ENCODE data around the gene BAHCC1.
"Not testable (repeated sequence)": the region's sequence is repeated elsewhere in the genome, so short reads cannot be mapped to it uniquely, and the experiment has no call there.

Gene BAHCC1

DNA sequence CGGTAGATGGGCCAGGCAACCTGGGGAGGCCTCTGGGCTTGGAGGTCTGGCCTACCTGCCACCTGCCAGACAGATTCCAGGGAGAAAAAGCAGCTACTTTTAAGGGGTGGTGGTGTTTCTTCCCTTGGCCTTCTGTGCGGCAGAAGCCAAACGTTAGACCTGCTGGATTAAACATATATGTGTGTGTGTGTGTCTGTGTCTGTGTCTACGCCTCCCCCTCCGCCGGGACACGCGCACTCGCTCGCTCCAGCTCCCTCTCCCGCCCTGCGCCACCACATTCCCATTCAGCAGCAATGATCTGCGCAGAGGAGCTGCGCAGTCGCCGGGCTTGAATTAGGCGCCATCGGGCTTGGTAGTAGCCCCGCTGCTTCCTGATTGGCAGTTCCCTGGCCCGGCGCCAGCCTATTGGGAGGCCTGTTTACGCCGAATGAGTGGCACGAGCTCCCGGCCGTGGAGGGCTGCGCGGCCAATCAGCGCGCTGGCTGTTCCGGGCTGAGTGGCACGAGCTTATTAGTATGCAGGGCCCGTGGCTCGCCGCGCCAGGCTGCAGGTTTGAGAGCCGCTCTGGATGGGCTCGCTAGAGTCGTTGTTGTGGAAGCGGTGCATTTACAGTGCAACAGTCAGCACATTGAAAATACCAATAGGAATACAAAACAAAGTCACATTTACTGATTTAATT lies at the start of gene BAHCC1:
Gene BAHCC1, plus strand, starts transcription at position 537 of the 679 bp plus-strand sequence. CDS start 4,283 bp downstream, outside the sequence.
- DNase-seq = no peak

DNA sequence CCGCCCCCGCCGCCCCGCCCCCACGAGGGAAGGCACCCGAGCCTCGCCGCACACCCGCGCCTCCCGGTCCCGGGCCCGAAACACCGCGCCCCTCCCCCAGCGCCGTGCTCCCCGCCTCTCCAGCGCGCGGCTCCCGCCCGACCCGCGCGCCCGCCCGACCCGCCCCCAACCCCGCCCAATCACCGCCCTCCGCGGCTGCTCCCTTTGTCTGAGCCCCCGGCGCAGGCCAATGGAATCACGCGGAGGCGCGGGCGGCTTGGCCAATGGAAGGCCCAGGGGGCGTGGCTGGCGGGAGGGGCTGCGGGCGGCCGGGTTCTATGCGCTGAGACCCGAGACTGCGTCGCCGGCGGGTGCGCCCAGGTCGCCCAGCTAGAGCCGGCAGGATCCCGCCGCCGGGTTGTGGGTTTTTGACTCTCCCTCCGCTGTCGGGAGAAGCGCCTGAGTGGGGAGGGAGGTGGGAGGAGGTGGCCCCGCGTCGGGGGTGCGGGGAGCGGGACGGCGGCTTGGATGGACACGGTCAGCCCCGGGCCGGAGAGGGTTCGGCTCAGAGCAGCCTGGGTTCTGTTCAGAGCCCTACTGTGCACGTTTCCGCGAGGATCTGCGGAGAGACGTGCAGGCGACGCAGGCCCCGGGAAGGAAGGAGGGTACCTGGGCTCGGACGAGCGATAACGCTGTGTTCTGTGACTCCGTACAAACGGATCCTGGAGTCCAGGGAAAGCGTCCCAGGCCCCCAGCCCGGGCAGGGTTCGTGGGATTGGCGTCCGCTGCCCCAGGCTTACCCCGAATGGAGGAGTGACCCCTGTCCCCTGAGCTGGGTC lies 49.0 kb upstream of the BAHCC1 start:
- peak; percentile 91 to 95 for DNase-seq

DNA sequence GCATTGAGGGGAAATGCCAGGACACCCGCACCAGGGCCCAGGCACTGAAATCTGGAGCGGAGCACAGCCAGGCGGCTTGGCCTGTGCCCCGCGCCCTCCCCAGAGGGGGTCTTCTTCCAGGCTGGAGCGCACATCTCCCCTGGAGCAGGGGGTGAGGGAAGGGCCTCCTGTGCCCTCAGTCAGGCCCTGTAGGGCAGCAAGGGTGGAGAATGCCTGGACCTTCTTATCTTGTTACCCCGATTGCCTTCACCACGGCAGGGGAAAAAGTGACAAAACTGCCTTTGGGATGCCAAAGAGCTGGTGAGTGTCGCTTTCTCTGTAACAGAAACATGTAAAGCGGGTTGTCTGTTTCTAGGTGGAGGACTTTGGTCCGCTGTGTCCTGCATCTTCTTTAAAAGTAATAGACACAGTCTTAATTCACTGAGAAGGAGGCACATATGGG lies 48.3 kb upstream of the BAHCC1 start:
- DNase-seq = no peak

DNA sequence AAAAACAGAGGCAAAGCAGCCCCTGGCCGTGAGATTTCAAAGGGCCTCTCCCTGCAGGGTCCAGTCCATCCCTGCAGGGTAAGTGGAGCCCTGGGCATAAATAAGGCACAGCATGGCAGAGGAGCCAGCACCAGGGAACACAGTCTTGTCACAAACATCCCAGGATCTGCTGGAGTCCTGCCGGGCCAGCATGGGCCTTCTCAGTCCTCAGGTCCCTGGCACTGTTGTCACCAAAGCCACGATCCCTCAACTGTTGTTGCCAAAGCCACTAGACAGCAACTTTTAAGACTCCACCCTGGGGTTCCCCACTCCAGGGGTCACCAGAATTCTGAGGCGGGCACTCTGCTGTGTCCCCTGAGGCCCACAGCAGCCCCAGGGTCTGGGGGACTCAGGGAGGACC lies 47.8 kb upstream of the BAHCC1 start:
- DNase-seq = no peak

DNA sequence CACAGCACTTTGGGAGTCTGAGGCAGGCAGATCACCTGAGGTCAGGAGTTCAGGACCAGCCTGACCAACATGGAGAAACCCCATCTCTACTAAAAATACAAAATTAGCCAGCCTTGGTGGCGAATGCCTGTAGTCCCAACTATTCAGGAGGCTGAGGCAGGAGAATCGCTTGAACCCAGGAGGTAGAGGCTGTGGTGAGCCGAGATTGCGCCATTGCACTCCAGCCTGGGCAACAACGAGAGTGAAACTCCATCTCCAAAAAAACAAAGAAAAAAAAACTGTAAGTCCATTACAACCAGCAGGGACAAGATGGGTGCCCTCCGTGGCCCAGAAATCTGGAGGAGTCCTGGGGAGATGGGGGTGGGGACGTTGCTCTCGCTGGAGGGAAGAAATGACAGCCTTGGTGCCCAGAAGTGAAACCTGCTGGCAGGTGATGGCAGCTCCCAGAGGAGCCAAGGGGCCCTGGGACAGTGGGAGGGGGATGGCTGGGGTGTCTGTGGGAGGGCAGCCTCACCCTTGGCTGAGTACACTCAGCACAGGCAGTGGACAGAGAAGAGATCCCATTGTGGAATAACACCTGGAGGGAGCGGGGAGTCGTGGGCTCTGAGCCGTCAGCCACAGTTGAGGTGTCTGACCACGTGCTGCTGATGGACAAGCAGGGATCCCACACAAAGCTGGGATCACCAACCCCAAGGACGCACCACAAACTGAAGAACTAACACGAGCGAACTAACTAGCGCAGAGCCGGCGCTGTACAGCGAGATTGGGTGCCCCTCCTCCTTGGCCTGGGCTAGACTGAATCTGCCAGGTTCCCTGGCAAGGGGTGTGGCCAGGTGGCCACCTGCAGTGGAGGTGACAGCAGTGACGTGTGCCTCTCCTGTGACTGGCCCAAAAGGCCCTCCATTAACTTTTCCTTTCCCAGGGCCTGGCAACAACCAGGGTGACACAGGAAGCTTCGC lies 46.9 kb upstream of the BAHCC1 start:
- no peak for DNase-seq

DNA sequence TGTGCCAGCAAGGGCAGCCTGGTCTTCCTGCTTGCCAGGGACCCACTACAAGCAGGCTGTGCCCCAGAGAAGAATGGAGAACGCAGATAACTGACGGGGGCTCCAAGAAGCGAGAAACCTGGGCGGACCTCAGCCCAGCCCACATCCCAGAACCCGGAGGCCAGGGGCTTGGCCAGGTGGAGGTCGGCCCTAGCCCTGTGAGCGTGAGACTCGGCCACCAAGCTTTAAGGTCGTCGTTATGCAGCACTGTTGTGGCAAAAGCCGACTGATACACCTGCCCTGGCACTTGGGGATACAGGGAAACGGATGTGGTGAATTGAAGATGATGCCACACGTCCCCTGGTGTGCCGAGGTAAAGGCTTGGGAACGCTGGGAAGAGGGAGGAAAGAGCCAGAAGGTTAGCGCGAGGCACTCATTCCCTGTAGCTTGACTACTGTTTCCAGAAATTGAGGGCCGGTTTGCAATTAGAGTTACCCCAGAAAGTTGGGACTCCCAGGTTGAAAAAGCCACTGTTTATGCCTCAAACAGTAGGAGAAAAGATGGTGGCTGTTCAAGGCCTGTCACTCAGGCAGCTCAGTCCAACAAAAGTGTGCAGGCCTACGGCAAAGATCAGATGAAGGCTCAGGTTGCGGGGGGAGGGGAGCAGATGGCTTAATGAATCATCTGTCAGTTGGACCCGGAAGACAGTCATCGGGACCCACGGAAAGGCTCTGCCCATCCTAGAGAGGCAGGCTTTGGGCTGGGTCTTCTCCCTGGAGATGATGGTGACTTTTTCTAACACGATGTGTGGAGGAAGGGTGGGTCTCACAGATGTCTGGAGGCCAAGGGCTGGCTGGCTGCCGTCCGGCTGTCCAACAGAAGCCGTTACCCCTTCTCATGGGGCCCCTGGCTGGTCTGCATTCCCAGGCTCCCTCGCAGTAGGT lies 45.6 kb upstream of the BAHCC1 start:
- no peak for DNase-seq

DNA sequence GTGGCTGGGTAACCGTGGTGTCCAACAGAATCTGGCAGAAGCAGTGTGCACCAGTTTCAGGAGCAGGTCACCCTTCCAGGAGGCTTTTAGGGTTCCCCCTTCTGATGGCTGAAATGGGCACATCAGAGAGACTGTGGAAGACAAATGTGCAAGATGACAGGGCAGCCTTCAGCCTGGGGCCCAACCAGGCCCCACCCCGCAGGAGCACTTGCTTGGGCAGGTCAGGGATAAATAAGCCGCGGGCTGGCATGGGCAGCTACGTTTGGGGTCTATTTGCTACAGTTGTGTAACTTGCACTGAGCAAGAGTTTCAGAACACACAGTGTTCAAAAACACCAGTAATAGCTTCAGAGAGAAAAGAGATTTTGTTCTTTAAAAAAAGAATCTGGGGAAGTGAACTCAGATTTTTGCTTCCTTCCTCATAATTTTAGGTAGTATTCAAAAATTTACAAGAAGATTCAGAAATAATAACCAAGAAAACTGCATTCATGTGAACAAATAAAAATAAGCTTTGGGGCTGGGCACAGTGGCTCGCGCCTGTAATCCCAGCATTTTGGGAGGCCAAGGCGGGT lies 44.9 kb upstream of the BAHCC1 start:
- no peak for DNase-seq

DNA sequence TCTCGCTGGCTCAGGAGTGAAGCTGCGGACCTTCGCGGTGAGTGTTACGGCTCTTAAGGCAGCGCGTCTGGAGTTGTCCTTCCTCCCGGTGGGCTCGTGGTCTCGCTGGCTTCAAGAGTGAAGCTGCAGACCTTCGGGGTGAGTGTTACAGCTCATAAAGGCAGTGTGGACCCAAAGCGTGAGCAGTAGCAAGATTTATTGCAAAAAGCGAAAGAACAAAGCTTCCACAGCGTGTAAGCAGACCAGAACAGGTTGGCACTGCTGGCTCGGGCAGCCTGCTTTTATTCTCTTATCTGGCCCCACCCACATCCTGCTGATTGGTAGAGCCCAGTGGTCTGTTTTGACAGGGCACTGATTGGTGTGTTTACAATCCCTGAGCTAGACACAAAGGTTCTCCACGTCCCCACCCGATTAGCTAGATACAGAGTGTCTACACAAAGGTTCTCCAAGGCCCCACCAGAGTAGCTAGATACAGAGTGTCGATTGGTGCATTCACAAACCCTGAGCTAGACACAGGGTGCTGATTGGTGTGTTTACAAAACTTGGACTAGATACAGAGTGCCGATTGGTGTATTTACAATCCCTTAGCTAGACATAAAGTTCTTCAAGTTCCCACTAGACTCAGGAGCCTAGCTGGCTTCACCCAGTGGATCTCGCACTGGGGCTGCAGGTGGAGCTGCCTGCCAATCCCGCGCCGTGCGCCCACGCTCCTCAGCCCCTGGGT lies 43.8 kb upstream of the BAHCC1 start:
- DNase-seq = not testable (repeated sequence)

DNA sequence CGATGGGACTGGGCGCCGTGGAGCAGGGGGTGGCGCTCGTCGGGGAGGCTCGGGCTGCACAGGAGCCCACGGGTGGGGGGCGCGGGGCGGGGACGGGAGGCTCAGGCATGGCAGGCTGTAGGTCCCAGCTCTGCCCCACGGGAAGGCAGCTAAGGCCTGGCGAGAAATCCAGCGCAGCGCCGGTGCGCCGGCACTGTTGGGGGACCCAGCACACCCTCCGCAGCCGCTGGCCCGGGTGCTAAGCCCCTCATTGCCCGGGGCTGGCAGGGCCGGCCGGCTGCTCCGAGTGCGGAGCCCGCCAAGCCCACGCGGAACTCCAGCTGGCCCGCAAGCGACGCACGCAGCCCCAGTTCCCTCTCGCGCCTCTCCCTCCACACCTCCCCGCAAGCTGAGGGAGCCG lies 43.2 kb upstream of the BAHCC1 start:
- not testable (repeated sequence) for DNase-seq

DNA sequence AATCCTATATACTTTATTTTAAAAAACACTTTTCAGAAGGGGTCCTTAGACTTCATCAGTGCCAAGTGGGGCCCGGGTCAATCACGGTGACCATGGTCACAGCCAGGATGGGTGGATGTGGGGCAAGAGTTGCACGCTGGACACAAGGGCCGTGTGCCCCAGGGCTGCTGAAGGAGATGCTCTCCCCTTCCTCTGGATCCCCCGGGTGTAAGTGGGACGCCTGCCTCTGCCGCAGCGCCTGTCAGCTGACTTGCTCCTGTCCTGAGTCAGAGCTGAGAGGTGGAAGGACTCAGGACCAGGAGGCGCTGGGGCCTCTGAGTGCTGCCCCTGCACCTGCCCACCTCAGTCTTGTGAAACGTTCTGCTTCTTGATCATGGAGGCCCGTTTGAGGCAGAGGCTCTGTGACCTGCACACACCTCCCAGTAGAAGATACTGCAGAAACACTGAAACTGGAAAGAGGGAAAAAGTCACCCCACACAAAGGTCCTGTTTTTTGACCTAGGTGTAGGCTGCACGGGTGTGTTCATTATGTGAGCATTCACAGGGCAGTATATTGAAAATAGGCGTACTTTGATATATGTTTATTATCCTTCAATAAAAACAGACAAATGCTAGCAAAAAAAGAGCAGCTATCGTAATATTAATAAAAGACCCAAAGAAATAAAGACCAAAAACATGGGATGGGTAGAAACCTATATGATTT lies 40.9 kb upstream of the BAHCC1 start:
- DNase-seq = no peak

DNA sequence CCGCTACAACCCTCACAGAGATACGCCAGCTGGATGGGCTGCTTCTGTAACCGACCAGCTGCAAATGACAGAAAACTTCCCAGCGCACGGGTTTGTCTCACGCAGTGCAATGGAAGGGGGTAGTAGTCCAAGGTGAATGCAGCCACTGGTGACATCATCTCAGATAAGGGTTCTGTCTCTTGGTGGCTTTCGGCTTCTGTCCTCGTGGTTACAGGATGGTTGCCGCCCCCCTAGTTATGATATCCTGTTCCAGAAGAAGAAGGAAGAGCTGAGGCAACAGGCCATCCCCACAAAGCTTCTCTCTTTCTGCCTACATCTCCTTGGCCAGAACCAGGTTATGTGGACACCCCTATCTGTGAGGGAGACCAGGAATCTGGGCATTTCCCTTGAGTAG lies 40.3 kb upstream of the BAHCC1 start:
- DNase-seq = no peak

DNA sequence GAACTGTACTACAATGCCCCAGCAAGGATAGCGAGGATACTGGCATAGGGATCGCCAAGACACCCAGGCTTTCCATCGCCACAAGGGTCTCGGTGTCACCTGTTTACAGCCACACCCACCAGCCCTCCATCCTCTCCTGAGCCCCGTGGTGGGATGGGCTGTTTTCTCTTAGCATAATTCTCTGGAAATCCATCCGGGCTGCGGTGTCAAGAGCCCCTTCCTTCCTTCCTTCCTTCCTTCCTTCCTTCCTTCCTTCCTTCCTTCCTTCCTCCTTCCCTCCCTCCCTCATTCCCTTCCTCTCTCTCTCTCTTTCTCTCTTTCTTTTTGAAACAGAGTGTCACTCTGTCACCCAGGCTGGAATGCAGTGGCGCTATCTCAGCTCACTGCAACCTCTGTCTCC lies 36.0 kb upstream of the BAHCC1 start:
- no peak for DNase-seq

DNA sequence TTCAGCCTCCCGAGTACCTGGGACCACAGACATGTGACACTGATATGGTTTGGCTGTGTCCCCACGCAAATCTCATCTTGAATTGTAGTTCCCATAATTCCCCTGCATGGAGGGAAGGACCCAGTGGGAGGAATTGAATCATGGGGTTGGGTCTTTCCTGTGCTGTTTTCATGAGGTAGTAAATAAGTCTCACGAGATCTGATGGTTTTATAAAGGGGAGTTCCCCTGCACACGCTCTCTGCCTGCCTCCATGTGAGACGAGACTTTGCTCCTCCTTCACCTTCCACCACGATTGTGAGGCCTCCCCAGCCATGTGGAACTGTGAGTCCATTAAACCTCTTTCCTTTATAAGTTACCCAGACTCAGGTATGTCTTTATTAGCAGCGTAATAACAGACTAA lies 33.3 kb upstream of the BAHCC1 start:
- DNase-seq = not testable (repeated sequence)

DNA sequence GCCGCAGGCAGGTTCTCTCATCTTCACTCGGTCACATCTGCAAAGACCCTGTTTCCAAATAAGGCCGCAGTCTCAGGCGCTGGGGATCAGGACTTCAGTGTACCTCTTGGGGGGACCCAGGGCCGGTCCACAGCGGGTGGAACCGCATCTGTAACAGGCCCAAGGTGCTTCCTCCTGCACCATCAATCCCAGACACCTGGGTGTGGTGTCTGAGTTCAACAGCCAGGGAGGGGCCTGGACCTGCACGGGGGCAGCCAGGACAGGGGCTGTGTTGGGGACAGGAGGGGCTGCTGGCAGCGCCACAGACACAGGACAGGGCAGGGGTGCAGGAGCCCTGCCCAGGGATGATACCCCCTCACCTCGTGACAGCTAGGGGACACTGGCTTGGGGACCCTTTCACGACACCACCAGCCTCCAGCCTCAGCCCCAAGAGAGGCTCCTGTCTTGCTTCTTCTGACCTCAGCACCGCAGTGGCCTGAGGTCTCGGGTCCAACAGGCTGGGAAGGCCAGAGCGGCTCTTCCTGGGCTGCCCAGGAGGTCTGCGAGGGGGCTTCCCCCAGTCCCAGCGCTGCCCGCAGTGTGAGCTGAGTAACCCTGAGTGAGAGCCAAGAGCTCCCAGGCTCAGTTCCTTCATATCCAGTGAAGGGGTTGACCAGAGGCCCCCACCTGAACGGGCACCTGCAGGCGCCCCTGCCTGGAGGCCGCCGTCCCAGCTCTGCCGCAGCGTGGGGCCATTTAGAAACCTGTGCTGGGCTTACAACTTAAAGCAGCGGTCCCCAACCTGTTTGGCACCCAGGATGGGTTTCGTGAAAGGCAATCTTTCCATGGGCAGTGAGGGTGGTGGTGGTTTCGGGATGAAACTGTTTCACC lies 30.7 kb upstream of the BAHCC1 start:
- no peak for DNase-seq

DNA sequence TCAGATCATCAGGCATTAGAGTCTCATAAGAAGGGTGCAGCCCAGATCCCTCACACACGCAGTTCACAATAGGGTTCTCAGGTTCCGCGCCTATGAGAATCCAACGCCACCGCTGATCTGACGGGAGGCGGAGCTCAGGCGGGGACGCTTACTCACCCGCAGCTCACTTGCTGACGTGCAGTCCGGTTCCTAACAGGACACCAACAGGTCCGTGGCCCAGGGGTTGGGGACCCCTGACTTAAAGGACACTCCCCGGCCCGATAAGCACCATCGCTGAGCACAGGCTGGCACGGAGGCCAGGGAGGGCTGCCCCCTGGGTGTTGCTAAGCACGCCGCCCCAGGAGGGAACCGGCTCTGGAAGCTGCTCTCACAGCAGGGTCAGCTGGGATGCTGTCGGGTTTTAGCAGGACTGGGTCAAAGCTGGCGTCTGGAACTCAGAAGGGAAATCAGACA lies 30.1 kb upstream of the BAHCC1 start:
- no peak for DNase-seq

DNA sequence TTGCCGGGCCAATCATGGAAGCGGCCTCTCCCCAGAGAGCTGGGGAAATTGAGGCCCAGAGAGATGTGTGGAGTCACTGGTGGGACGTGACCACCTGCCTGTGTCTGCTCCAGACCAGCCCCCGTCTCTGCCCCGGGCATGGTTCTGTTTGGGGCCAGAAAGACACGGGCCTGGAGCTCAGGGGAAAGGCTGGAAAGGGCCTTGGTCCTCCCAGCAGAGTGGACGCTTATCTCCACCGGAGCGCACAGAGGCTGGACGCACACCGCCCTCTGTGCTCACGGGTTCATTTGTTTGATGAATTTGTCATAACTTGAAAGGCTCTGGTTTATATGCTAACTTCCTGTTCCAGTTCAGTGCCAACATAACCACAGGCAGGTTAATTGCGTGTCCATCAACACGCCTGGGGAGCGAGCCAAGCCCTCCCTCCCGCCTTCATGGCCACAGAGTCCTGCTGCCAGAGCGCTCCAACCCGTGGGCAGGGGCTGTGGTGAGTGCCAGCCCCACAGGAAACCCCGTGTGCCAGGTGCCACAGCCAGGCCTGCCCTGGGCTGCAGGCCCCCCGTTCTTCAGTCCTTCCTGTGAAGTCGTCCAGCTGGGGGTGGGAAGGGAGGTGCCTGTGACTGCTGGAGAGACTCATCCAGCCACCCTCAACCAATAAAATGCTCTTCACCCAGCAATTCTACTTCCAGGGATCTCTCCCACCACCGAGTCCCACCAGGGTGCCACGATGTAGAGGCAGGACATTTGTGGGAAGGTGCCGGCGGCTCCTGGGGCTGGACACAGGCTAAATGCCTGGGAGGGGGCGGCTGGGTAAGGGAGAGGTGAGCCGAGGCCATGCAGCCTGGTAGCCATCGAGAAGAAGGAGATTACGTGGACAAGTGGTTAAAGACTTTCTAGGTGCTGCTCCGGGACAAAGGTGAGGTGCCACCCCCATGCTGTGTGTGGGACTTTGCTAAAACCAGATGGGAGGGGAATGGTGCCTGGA lies 29.4 kb upstream of the BAHCC1 start:
- DNase-seq = peak; percentile 50 to 57

DNA sequence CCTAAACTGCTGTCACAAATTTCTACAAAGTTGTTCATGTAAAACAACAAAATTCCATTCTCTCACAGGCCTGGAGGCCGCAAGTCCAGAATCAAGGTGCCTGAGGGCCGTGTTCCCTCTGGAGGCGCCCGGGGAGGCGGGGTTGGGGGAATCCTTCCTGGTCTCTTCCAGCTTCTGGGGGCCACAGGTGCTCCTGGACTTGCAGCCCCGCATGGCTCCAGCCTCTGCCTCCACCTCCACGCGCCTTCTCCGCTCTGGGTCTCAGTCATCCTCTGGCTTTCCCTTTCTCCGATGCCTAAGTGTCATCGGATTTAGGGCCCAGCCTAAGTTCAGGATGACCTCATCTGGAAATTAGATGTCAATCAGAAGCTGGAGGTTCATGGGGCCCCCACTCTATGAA lies 28.6 kb upstream of the BAHCC1 start:
- DNase-seq = no peak

DNA sequence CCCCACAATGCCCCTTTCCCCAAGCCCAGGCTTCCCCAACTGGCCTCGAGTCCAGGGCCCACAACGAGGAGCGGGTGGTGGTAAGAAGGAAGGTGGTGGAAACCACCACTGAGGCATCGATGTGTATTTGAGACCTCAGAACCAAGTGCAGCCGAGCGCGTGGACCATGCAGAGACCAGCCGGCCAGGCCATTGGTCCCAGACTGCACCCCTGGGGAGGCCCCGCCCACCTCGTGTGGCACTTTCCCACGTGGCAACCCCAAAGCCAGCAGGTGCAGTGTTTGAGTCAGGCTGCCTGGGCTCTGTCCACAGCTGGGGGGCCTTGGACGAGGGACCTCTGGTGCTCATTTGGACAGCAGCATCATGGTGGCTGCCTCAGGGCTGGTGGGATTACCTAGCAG lies 28.1 kb upstream of the BAHCC1 start:
- no peak for DNase-seq

Measured in AML-193 (cell line).